PC-9 (cell line): ENCODE measurements around the gene ACSL3.

Source experiments
- CTCF ChIP-seq: fragments of 200-600 bp; sonication (generic); conservative IDR thresholded peaks from 2 replicates; pipeline ENCODE4 v1.6.1; 2017; ENCODE audit warnings: mixed run types, antibody characterized with exemption, mild to moderate bottlenecking, moderate library complexity
- EZH2 ChIP-seq: fragments of 200-600 bp; sonication (generic); IDR thresholded peaks from 2 replicates; pipeline ENCODE4 v1.8.0; 2017; ENCODE audit warnings: antibody characterized with exemption, low read depth

GRCh38 chr2:222907790-222908441 lies 47.1 kb downstream of the ACSL3 start:
- TF ChIP-seq EZH2 (no peak), CTCF (no peak)
